Tongue (tissue), 2 donors: Measurements from ENCODE around the gene DNAJC21. TPM values are rescaled to one million over a fixed set of nuclear protein-coding genes. Genes with fewer than 3 reads are reported as not detected.
"Not testable (repeated sequence)": the region's sequence is repeated elsewhere in the genome, so short reads cannot be mapped to it uniquely, and the experiment has no call there.

Experiments used
- DNase-seq: peaks from one replicate; pipeline ENCODE4 v3.0.0-alpha.2; 2015
- total RNA-seq: library from RNA; depleted of rRNA; stranded (reverse); fragments of >200 nt; gene quantifications from one replicate; pipeline ENCODE4 v1.2.3, GENCODE V29; 2014

DNAJC21 gene
- total RNA-seq, 1 donor from 2014 or later: 48.2 TPM

GRCh38 chr5:34923694-34924461 is 5.5 kb upstream of the DNAJC21 start:
- DNase-seq: no peak

GRCh38 chr5:34924462-34924765 is 4.9 kb upstream of the DNAJC21 start:
- no peak for DNase-seq

- DNase-seq: no peak
Measured at GRCh38 chr5:34926318-34926888, 3.0 kb upstream of the DNAJC21 start.

- no peak for DNase-seq
Measured at GRCh38 chr5:34927785-34928184, 1.6 kb upstream of the DNAJC21 start.

GRCh38 chr5:34928267-34928666 is 1.1 kb upstream of the DNAJC21 start:
- DNase-seq: no peak

- peak; percentile 93 for DNase-seq
Measured at GRCh38 chr5:34929720-34930461, 532 bp downstream of the DNAJC21 start.

- DNase-seq: no peak
Measured at GRCh38 chr5:34930462-34930844, 1.1 kb downstream of the DNAJC21 start.

- DNase-seq: no peak
Measured at GRCh38 chr5:34930870-34931269, 1.5 kb downstream of the DNAJC21 start.

- no peak for DNase-seq
Measured at GRCh38 chr5:34932947-34933346, 3.6 kb downstream of the DNAJC21 start.

- no peak for DNase-seq
Measured at GRCh38 chr5:34941936-34942335, 12.6 kb downstream of the DNAJC21 start.

- no peak for DNase-seq
Measured at GRCh38 chr5:34944044-34944443, 14.7 kb downstream of the DNAJC21 start.

- DNase-seq: no peak
Measured at GRCh38 chr5:34944460-34945047, 15.2 kb downstream of the DNAJC21 start.

- no peak for DNase-seq
Measured at GRCh38 chr5:34957321-34957720, 28.0 kb downstream of the DNAJC21 start.

GRCh38 chr5:34957857-34958690 is 28.7 kb downstream of the DNAJC21 start:
- peak; percentile 59 for DNase-seq

- no peak for DNase-seq
Measured at GRCh38 chr5:34959323-34959722, 30.0 kb downstream of the DNAJC21 start.

- DNase-seq: no peak
Measured at GRCh38 chr5:34967540-34967939, 38.2 kb downstream of the DNAJC21 start.

GRCh38 chr5:34968258-34968657 is 38.9 kb downstream of the DNAJC21 start:
- no peak for DNase-seq

- no peak for DNase-seq
Measured at GRCh38 chr5:34970552-34970951, 41.2 kb downstream of the DNAJC21 start.

GRCh38 chr5:34971655-34972054 is 42.3 kb downstream of the DNAJC21 start:
- not testable (repeated sequence) for DNase-seq

GRCh38 chr5:34976347-34976746 is 47.0 kb downstream of the DNAJC21 start:
- DNase-seq: no peak

- DNase-seq: no peak
Measured at GRCh38 chr5:34977934-34978613, 48.7 kb downstream of the DNAJC21 start.

- no peak for DNase-seq
Measured at GRCh38 chr5:34978681-34979080, 49.3 kb downstream of the DNAJC21 start.
